Choroid plexus epithelial cell (primary cell): Measurements from ENCODE around the gene FAM204A.
A peak's percentile ranks its signal among the peaks of the same experiment; 100 is the strongest.

Experiments used
- DNase-seq: peaks from one replicate; pipeline ENCODE4 v3.0.0-alpha.2; 2010; ENCODE audit warnings: low read depth
- H3K4me3 ChIP-seq: 2 replicates; pipeline ENCODE4 v1.5.1; 2011; ENCODE audit warnings: low read depth, mild to moderate bottlenecking, control low read depth, low read length, moderate library complexity
- CTCF ChIP-seq: conservative IDR thresholded peaks from 2 replicates; pipeline ENCODE4 v1.5.1; 2011; ENCODE audit warnings: low read depth, mild to moderate bottlenecking, control low read depth, inconsistent platforms, low read length, moderate library complexity

FAM204A gene

GRCh38 chr10:118333871-118334270, 8.3 kb downstream of the FAM204A start:
- no peak for DNase-seq
- H3K4me3 ChIP-seq, result no peak overlapping the region
- no peak for TF ChIP-seq CTCF

- H3K4me3 ChIP-seq, result no peak overlapping the region
- TF ChIP-seq CTCF, result no peak
- peak; percentile 72 for DNase-seq
Observed at GRCh38 chr10:118332948-118333710, 9.0 kb downstream of the FAM204A start.

GRCh38 chr10:118332236-118332635, 9.9 kb downstream of the FAM204A start:
- no peak for DNase-seq
- H3K4me3 ChIP-seq, result no peak overlapping the region
- TF ChIP-seq CTCF, result no peak

- no peak for TF ChIP-seq CTCF
- DNase-seq, result no peak
Observed at GRCh38 chr10:118330295-118331076, 11.6 kb downstream of the FAM204A start.

GRCh38 chr10:118324140-118324539, 18.0 kb downstream of the FAM204A start:
- DNase-seq, result no peak
- no peak for TF ChIP-seq CTCF

More at GRCh38 chr10:118330295-118331076, 11.6 kb downstream of the FAM204A start:
- no peak overlapping the region for H3K4me3 ChIP-seq

GRCh38 chr10:118321724-118322575, 20.2 kb downstream of the FAM204A start:
- TF ChIP-seq CTCF, result no peak
- H3K4me3 ChIP-seq, result no peak overlapping the region
- peak; percentile 5 for DNase-seq

More at GRCh38 chr10:118324140-118324539, 18.0 kb downstream of the FAM204A start:
- no peak overlapping the region for H3K4me3 ChIP-seq
